BJ (cell line): ENCODE measurements around the gene LIMK2. TPM values are rescaled to one million over a fixed set of nuclear protein-coding genes. Genes with fewer than 3 reads are reported as not detected.

Experiments
- CTCF ChIA-PET: fragments of 350-600 bp; formaldehyde crosslinking; extraction: SDS; loops from one replicate; lab custom pipeline; 2021; ENCODE audit warnings: antibody characterized with exemption, inconsistent platforms; lab: Yijun Ruan, JAX
- POLR2A ChIA-PET: fragments of 300-600 bp; sonication (Branson Sonifier 250); formaldehyde crosslinking; extraction: SDS; loops from one replicate; lab custom pipeline; 2021; ENCODE audit warnings: antibody characterized with exemption; lab: Charles Lee
- DNase-seq: peaks from one replicate; pipeline ENCODE4 v3.0.0-alpha.2; 2011; ENCODE audit warnings: low read depth
- H3K27me3 ChIP-seq: 2 replicates; pipeline ENCODE4 v1.6.0; 2011; ENCODE audit warnings: low read length; ENCODE audit not compliant: control insufficient read depth, insufficient read depth
- H3K36me3 ChIP-seq: 2 replicates; pipeline ENCODE4 v1.5.1; 2011; ENCODE audit warnings: low read length; ENCODE audit not compliant: control insufficient read depth, insufficient read depth
- H3K4me3 ChIP-seq: 2 replicates; pipeline ENCODE4 v1.5.1; 2011; ENCODE audit warnings: low read depth, mild to moderate bottlenecking, control low read depth, low read length
- polyA plus RNA-seq: library from polyadenylated mRNA; depleted of rRNA; stranded (reverse); fragments of >200 nt; gene quantifications from 2 replicates; pipeline ENCODE4 v1.2.3, GENCODE V29; 2011
- TF ChIP-seq, protein P1 (sequence below): IDR thresholded peaks from 2 replicates; pipeline ENCODE4 v1.5.1; 2011; ENCODE audit warnings: low read depth, mild to moderate bottlenecking, control low read depth, inconsistent platforms, low read length, moderate library complexity; ENCODE audit not compliant: insufficient read depth

The LIMK2 gene
- polyA plus RNA-seq, 1 experiment, result 5.5 TPM

DNA sequence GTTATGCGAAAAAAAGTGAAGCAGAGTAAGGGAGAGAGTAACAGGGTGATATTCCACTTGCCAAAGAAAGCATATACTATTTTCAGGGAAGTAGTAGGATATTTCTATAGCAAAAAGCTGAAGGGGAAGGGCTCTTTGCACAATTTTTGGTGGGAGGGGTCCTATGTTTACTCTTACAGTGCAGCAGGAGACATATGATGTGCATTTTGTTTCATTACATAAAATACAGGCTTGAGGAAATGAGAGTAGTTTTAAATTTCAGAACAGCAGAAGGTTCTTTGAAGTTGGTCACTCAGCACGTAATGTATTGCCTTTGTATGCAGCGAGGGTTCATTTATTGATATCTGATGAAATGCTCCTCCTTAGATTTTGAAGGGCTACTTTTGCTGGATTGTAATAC is 83.3 kb downstream of the LIMK2 start:
- ChIA-PET CTCF (interaction anchor here (14.0 kb wide), 1 partner anchor 16 kb away, joined by 143 read pairs; no protein-coding TSS in a partner anchor), POLR2A (no interaction called here)
- H3K4me3 ChIP-seq, result no peak overlapping the region
- TF ChIP-seq, protein P1, sequence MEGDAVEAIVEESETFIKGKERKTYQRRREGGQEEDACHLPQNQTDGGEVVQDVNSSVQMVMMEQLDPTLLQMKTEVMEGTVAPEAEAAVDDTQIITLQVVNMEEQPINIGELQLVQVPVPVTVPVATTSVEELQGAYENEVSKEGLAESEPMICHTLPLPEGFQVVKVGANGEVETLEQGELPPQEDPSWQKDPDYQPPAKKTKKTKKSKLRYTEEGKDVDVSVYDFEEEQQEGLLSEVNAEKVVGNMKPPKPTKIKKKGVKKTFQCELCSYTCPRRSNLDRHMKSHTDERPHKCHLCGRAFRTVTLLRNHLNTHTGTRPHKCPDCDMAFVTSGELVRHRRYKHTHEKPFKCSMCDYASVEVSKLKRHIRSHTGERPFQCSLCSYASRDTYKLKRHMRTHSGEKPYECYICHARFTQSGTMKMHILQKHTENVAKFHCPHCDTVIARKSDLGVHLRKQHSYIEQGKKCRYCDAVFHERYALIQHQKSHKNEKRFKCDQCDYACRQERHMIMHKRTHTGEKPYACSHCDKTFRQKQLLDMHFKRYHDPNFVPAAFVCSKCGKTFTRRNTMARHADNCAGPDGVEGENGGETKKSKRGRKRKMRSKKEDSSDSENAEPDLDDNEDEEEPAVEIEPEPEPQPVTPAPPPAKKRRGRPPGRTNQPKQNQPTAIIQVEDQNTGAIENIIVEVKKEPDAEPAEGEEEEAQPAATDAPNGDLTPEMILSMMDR, result no peak
- DNase-seq, result no peak
- peaks cover 2% of the 10 kb centered on the region; the same call in 1 of the 2 replicates for H3K27me3 ChIP-seq
- no peaks in the 10 kb centered on the region for H3K36me3 ChIP-seq

DNA sequence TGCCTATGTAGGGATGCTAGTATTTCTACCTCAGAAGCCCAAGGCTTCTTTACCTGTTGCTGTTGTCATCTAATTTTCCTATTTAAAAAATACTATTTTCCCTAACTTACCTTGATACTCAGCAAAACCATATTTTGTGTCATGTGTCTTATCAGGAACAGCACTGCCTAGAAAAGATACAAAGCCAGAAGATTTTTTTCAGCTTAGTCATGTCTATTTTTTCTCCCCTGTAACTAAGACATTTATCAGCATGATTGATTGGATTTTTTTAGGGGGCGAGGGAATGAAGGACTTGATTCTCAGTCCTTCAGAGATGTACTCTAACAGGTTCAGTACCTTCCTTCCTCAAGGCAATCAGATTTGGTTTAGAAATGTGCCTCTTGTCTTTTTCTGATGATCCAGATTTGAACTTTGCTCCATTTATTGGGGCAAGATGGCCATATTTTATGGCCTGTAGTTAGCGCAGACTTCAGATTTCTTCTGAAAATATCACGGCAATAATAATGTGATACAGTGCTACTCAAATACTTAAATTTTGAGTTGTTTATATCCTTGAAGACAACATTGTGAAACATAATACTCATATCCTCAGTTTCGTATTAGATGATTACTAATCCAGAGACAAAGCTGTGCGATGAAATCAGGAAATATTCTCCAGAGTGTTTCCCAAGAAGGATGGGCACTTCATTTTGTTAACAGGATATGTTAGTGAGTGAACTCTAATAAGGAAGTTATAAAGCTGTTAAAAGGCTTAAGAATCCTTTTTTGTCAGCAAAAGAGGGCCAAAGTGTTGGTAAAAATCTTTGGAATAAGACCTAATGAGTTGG is 83.9 kb downstream of the LIMK2 start:
- TF ChIP-seq, protein P1, result no peak
- CTCF ChIA-PET, result interaction anchor here (0.7 to 14.0 kb wide), 3 partner anchors 16 to 23 kb away, joined by 3 to 143 read pairs (median 6); no protein-coding TSS in a partner anchor
- Histone ChIP-seq H3K4me3 (no peak overlapping the region), H3K36me3 (no peaks in the 10 kb centered on the region), H3K27me3 (peaks cover 2% of the 10 kb centered on the region; the same call in 1 of the 2 replicates)
- no peak for DNase-seq
- POLR2A ChIA-PET, result no interaction called here

DNA sequence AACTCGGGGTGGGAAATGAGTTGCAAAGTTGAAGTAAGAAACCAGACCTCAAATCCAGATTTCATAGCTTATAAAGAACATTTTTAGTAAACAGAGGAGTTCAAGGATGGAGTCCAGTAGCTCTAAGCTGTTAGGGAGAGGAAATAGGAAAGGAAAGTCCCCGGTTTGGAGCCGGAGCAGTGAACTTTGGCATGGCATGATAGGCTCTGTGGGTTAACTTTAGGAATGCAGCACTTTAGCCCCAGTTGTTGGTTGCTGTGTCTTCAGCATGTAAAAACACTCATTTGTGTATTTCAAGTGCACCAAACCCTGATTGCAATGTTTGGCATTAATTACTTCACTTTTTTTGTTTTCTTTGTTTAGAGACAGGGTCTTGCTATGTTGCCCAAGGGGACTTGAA is 88.8 kb downstream of the LIMK2 start:
- Histone ChIP-seq H3K4me3 (no peak overlapping the region), H3K27me3 (peaks cover 2% of the 10 kb centered on the region; the same call in 1 of the 2 replicates), H3K36me3 (no peaks in the 10 kb centered on the region)
- TF ChIP-seq, protein P1, result no peak
- ChIA-PET POLR2A (no interaction called here), CTCF (interaction anchor here (1.7 to 14.0 kb wide), 3 partner anchors 8 to 18 kb away, joined by 6 to 143 read pairs (median 8); partner anchors contain the start of gene PIK3IP1)
- no peak for DNase-seq

DNA sequence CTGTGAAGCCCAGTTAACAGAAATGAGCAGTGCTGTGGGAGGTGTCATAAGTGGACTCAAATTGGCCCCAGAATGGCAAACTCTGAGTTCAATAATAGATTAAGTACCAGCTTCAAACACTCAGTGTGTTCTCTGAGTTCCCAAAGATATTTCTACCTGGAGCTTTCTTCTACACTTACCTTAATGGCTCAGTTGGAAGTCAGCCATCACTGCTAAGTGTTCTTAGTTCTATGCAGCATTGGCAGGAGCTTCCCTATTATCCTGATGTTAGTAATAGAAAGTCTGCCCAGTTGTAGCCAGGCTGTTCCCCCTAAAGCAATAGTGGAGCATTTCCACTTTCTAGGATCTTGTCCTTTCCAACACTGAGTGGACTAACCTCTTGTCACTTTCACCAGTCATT is 89.9 kb downstream of the LIMK2 start:
- TF ChIP-seq, protein P1, result no peak
- Histone ChIP-seq H3K36me3 (no peaks in the 10 kb centered on the region), H3K27me3 (peaks cover 2% of the 10 kb centered on the region; the same call in 1 of the 2 replicates), H3K4me3 (no peak overlapping the region)
- DNase-seq, result no peak
- POLR2A ChIA-PET, result no interaction called here
- CTCF ChIA-PET, result interaction anchor here (2.5 to 14.0 kb wide), 2 partner anchors 10 to 17 kb away, joined by 6 to 143 read pairs; no protein-coding TSS in a partner anchor

DNA sequence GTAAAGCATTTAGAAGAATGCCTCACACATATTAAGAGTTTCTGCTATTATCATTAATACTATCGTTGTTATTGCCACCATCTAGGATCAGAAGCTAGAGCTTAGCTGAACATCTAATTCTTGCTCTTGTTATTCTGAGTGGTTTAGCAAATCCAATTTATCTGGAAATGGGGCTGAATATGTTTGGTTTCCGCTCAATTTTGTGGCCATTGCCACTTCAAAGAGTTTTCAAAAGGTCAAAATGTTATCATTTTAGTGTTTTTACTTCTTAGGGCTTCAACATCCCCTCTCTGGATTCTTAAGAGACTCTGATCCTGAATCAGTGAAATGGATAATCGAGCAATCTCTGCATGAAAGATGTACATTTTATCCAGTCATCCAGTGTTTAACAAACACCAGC is 90.4 kb downstream of the LIMK2 start:
- CTCF ChIA-PET, result interaction anchor here (1.0 to 14.0 kb wide), 2 partner anchors 9 to 19 kb away, joined by 3 to 143 read pairs; no protein-coding TSS in a partner anchor
- POLR2A ChIA-PET, result no interaction called here
- TF ChIP-seq, protein P1, result no peak

More for the DNA sequence above, 90.4 kb downstream of the LIMK2 start:
- Histone ChIP-seq H3K27me3 (peaks cover 2% of the 10 kb centered on the region; the same call in 1 of the 2 replicates), H3K4me3 (no peak overlapping the region), H3K36me3 (no peaks in the 10 kb centered on the region)
- DNase-seq, result no peak
